K562 (cell line): Measurements from ENCODE around the gene ARHGEF1. TPM values are rescaled to one million over a fixed set of nuclear protein-coding genes. Genes with fewer than 3 reads are reported as not detected.
A peak's percentile ranks its signal among the peaks of the same experiment; 100 is the strongest.

Source experiments
- CREB3 ChIP-seq: fragments of 450-650 bp; conservative IDR thresholded peaks from 2 replicates; pipeline ENCODE4 v1.6.1; 2016; ENCODE audit warnings: missing genetic modification characterization, low read depth, mild to moderate bottlenecking, missing compliant biosample characterization, moderate library complexity
- ELF2 ChIP-seq: fragments of 250-450 bp; sonication (Bioruptor Pico); IDR thresholded peaks from 2 replicates; pipeline ENCODE4 v1.5.0; 2021; ENCODE audit warnings: mild to moderate bottlenecking
- ELF4 ChIP-seq: fragments of 450-650 bp; formaldehyde crosslinking; IDR thresholded peaks from 2 replicates; pipeline ENCODE4 v1.4.0; 2022; ENCODE audit warnings: missing genetic modification characterization
- IFI16 ChIP-seq: fragments of 250-450 bp; sonication (Bioruptor Pico); IDR thresholded peaks from 2 replicates; pipeline ENCODE4 v2.1.2; 2022; ENCODE audit warnings: mild to moderate bottlenecking, inconsistent platforms
- IRF9 ChIP-seq: fragments of 450-650 bp; IDR thresholded peaks from 2 replicates; pipeline ENCODE4 v1.6.1; 2016; ENCODE audit warnings: missing biosample characterization, missing genetic modification characterization
- MLLT1 ChIP-seq, 2 experiments: fragments of 450-650 bp; IDR thresholded peaks; 2 replicates each; pipeline ENCODE4 v1.6.1; 2016
- NR2C1 ChIP-seq, 2 experiments: fragments of 450-650 bp; IDR thresholded peaks; 2 replicates each; pipeline ENCODE4 v1.6.1; 2017; ENCODE audit warnings: mild to moderate bottlenecking in 2 of 2, antibody characterized with exemption in 1 of 2, inconsistent platforms in 1 of 2, missing compliant biosample characterization in 1 of 2, missing genetic modification characterization in 1 of 2
- PHF20 ChIP-seq: fragments of 450-650 bp; IDR thresholded peaks from 2 replicates; pipeline ENCODE4 v1.6.1; 2018; ENCODE audit not compliant: partially characterized antibody
- RAD21 ChIP-seq, 2 experiments: fragments of 250-450 bp in 1 of 2; fragments of 450-650 bp in 1 of 2; sonication (Bioruptor Pico) in 1 of 2; formaldehyde crosslinking in 1 of 2; IDR thresholded peaks in 1 of 2; conservative IDR thresholded peaks in 1 of 2; 2 replicates each; pipeline versions ENCODE4 v1.4.0 to v1.8.0; 2020 to 2022; ENCODE audit warnings: mild to moderate bottlenecking in 2 of 2, moderate library complexity in 1 of 2
- THRB ChIP-seq: fragments of 450-650 bp; formaldehyde crosslinking; conservative IDR thresholded peaks from 2 replicates; pipeline ENCODE4 v1.4.0; 2022; ENCODE audit warnings: mild to moderate bottlenecking, missing genetic modification characterization
- TRIM28 ChIP-seq: fragments of 450-650 bp; IDR thresholded peaks from 2 replicates; pipeline ENCODE4 v1.6.1; 2017
- ZHX1 ChIP-seq: fragments of 150-350 bp; conservative IDR thresholded peaks from 2 replicates; pipeline ENCODE4 v1.6.1; 2014; ENCODE audit warnings: low read length
- polyA plus RNA-seq, 8 experiments: library from polyadenylated mRNA; depleted of rRNA in 4 of 8; stranded (reverse) in 5 of 8; unstranded in 3 of 8; fragments of >200 nt; fragmentation: Nextera tagmentation in 2 of 8; fragmentation: Illumina TruSeq in 1 of 8; extraction: Ambion mirVana in 2 of 8; extraction: Trizol in 1 of 8; gene quantifications; 2 replicates each; pipeline versions ENCODE4 v1.2.1 to v1.2.3, GENCODE V29; 2011 to 2014; ENCODE audit warnings: inconsistent platforms in 1 of 8, missing spikeins in 1 of 8
- total RNA-seq, 7 experiments: library from RNA; depleted of rRNA in 6 of 7; stranded (reverse); fragments of >200 nt in 6 of 7; fragmentation: Illumina TruSeq in 2 of 7; extraction: Trizol in 2 of 7; gene quantifications; 2 replicates each; pipeline versions ENCODE4 v1.2.1 to v1.2.3, GENCODE V29; 2011 to 2021; ENCODE audit warnings: low replicate concordance in 1 of 7

The ARHGEF1 gene
- total and polyA plus RNA-seq, 9 of the 15 experiments (the other 6 are each of a cell fraction or from before 2014, with no cell fraction given) = 1.9 to 149 (median 29.8) TPM

- TF ChIP-seq CREB3 = no peak
- TF ChIP-seq ELF2 (CRISPR knock-in tag) = no peak
- no peak for TF ChIP-seq ZHX1
- TF ChIP-seq RAD21 (CRISPR knock-in tag; conservative IDR thresholded peaks at IDR 0.05 in 1 of 2, IDR thresholded peaks at IDR 0.05 in 1 of 2) = peak in 1 of 2 experiments; percentile 11; a peak in 1 of 4 replicates
- TF ChIP-seq MLLT1 (IDR thresholded peaks at IDR 0.05) = no peak
- TF ChIP-seq ELF4 (CRISPR knock-in tag) = peak; percentile 36; the same call in 1 of the 2 replicates
- TF ChIP-seq NR2C1 (IDR thresholded peaks at IDR 0.05) = peak; percentile 89
- TF ChIP-seq NR2C1 (tag; IDR thresholded peaks at IDR 0.05) = peak; percentile 77
- TF ChIP-seq TRIM28 = no peak
- no peak for TF ChIP-seq IRF9 (tag)
- TF ChIP-seq PHF20 = peak; percentile 19
- TF ChIP-seq IFI16 = no peak
- peak; percentile 63; the same call in 1 of the 2 replicates for TF ChIP-seq THRB (CRISPR knock-in tag)
Measured at GRCh38 chr19:41893899-41894298, 10.9 kb downstream of the ARHGEF1 start (continued).
